LoVo (cell line): ENCODE data around the gene FOXO3.
"Not testable (repeated sequence)": the region's sequence is repeated elsewhere in the genome, so short reads cannot be mapped to it uniquely, and the experiment has no call there.

Experiments used
- DNase-seq: peaks from one replicate; pipeline ENCODE4 v3.0.0-alpha.2; 2016; ENCODE audit warnings: low spot score

Gene FOXO3

DNA sequence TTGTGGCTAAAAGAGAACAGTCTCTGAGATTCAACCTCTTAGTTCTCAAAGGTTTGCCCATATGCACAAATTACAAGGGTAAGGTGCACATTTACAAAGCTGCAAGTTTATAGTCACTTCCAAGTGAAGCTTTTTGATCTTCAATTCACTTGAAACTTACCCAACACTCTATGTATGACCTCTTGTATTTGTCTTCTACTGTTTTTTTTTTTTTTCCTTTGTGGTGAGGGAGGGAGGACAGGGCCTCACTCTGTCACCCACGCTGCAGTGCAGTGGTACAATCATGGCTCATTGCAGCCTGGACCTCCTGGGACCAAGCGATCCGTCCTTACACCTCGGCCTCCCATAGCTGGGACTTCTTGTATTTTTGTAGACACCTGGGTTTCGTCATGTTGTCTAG lies 4.5 kb upstream of the FOXO3 start:
- no peak for DNase-seq

GRCh38 chr6:108556866-108557493 lies 3.7 kb upstream of the FOXO3 start:
- no peak for DNase-seq

DNA sequence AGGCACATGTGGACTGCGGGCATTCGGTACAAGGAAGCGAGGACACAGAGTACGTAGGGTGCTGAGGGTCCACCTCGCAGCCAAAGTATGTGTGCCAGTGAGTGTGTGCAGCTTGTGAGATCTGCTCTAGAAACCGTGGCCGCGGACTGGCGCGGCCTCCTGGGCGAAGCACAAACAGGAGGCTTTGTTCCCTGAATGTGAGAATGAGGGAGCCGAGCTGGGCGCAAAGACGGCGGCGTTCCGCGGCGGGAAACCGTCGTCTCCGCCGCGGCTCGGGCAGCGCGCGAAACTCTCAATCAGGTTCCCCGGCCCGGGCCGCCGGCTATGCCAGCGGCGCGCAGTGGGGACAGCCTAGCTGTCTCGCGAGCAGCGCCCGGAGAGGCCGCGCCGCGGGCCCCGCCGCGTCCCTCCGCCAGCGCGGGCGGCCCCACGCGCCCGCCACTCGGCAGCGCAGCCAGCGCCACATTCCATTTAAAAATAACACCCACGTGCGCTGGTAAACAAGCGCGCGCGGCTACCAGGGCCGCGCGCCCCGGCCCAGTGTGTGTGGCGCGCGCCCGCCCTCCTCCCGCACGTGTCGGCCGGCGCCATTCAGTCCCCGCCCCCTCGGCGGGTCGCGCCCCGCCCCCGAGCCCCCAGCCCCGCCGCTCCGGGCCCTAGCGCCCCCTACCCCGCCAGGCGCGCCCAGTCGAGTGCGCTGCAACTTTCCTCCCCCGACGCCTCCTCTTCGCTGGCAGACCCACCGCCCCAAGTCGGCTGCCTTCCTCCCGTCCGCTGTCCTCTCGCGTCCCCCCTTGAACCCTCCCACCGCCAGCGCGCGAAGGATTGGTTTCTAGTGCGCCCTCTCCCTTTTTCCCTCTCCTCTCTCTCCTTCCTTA lies 3.0 kb upstream of the FOXO3 start:
- DNase-seq = peak; percentile 76

GRCh38 chr6:108558372-108559096 lies 2.2 kb upstream of the FOXO3 start:
- peak; percentile 99 for DNase-seq

- peak; percentile 86 for DNase-seq
Measured at GRCh38 chr6:108559097-108559883, 1.4 kb upstream of the FOXO3 start.

DNA sequence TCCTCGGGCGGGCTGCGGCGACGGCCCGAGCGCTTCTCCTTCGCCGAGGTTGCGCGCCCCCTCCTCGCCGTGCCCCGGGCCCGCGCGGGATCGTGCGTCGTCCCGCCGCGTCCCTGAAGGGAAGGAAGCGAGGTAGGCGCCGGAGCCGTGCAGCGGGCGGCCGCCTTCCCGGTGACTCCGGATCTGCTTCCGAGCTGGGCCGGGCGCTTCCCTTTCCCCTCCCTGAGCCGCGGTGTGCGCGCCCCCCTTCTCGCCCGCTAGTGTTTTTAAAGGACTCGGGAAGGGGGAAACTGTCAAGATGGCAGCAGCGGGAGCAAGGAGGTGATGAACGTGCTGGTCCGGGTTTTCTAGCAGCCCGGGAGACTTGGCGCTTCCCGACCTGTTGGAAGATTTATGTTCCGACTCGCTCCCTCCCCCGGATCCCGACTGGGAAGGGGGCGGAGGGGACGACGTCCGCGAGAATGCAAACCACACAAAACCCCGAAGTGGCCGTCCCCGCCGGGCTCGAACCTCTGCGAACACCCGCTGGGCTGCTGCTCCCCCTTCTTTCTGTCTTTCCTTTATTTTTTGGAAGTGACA lies 744 bp upstream of the FOXO3 start:
- peak; percentile 30 for DNase-seq

DNA sequence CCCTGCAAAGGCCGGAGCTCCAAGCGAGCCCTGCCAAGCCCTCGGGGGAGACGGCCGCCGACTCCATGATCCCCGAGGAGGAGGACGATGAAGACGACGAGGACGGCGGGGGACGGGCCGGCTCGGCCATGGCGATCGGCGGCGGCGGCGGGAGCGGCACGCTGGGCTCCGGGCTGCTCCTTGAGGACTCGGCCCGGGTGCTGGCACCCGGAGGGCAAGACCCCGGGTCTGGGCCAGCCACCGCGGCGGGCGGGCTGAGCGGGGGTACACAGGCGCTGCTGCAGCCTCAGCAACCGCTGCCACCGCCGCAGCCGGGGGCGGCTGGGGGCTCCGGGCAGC lies 561 bp downstream of the FOXO3 start:
- DNase-seq = not testable (repeated sequence)

GRCh38 chr6:108561742-108562502 lies 1.2 kb downstream of the FOXO3 start:
- DNase-seq = no peak

- DNase-seq = no peak
Measured at GRCh38 chr6:108562503-108562993, 1.8 kb downstream of the FOXO3 start.

- no peak for DNase-seq
Measured at GRCh38 chr6:108563292-108563691, 2.6 kb downstream of the FOXO3 start.

DNA sequence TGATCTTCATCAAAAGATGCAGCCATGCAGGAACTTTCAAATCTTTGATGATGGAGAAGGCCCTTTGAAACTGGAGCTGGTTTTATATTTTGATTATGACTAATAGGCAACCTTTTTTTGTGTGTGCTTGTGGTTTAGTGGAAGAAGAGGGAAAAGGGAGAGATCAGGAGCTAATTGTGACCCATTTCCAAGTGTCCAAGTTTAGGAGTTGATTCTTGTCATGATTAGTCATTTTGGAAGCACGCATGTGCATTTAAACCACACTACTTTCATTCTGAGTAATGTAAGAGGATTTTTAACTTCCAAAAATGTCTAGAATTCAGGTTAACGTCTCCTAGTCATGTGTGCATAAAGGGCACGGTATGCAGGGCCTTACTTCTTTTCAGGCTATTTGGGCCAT lies 3.5 kb downstream of the FOXO3 start:
- peak; percentile 12 for DNase-seq

- no peak for DNase-seq
Measured at GRCh38 chr6:108565091-108565766, 4.5 kb downstream of the FOXO3 start.

DNA sequence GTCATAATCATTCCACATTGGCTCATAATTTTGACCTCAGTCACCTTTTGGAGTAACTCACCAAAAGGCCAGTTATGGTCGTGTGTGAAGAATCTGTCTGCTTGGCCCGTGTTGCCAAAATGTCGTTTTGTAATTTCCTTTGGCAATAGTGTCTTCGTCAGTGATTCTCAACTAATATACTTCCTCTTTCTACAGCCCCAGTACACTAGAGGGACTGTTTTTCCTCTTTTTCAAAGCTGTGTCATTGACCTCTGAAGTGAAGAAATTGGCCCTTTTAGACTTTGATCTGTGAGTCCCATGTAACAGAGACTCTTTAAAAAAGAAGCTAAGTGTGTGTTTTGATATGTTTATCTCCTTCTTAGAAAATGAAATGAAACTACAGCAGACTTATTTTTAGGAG lies 5.2 kb downstream of the FOXO3 start:
- no peak for DNase-seq

- no peak for DNase-seq
Measured at GRCh38 chr6:108566406-108566805, 5.7 kb downstream of the FOXO3 start.

DNA sequence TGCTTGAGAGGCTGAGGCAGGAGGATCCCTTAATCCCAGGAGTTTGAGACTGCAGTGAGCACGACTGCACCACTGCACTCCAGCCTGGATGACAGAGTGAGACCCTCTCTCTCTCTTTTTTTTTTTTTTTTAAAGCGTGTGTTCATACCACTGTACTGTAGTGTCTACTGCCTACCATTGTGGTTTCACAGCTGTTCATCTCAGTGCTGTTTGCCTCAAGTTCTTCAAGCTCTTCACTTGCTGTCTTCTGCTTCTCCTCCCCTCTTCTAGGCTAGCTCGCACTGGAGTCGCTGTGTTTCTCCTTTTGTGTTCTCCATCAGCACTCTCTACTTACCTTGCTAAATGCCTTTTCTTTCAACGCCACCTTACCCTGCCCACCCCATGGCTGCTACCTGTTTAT lies 7.4 kb downstream of the FOXO3 start:
- DNase-seq = no peak

DNA sequence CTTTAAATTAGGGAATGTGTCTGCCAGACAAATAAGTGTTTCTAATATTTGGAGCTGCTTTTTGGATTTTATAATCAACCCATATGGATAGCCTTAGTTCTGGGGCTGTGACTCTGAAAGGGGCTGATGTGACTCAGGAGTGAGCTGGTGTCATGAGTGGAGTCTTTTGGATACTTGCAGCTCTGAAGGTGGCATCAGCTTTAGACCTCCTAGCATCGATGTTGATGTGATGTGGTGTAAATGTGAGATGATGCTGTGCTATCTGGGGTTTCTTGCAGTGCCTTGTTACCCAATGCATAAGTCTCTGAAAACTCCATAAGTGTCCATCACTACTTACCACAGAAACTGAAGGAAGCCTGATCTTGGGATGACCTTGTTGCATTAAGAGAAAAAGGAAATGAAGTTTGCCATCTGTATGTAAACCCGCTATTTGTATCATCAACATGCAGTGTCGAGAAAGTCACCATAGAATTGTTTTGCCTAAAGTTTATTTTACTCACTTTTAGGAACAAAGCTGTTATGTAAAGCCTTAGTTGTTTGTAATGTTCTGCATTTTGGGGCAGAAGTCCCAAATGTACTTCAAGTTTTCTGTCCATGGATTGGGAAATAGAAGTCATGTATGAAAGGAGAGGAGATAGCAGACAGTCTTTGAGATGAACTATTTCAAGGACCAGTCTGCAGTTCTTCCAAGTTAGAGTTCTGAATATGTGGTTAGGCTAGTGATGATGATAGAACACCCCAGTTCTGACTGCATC lies 8.0 kb downstream of the FOXO3 start:
- no peak for DNase-seq

GRCh38 chr6:108570517-108570916 lies 9.8 kb downstream of the FOXO3 start:
- no peak for DNase-seq

DNA sequence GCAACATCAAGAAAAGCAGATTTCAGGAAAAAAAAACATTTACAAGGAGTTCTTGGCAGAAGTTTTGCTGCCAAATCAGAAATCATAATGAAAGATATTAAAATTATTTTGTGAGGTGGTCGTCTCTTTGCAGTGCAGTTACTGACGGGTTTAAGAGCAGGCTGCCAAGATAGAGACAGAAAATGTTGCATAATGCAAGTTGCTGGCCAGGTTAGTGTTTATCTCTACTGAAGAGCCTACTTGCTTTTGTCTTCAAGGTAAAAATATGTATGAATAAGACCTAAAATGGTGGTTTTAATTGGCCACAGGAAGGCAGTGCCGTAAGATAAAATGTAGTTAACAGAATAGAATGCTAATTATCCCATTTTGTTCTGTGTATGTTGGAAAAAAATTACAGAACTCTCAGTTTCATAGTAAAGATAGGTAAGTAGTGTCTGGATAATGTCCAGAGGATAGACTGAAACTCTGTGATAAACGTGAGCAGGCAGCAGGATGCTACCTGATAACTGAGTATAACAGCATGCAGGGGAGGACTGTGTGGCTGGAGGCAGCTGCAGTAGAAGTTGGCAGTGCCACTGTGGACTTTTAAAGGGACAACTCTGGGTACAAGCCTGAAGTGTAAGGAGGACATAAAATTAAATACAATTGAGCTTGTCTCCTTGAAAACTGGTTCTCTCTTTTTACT lies 13.9 kb downstream of the FOXO3 start:
- no peak for DNase-seq

DNA sequence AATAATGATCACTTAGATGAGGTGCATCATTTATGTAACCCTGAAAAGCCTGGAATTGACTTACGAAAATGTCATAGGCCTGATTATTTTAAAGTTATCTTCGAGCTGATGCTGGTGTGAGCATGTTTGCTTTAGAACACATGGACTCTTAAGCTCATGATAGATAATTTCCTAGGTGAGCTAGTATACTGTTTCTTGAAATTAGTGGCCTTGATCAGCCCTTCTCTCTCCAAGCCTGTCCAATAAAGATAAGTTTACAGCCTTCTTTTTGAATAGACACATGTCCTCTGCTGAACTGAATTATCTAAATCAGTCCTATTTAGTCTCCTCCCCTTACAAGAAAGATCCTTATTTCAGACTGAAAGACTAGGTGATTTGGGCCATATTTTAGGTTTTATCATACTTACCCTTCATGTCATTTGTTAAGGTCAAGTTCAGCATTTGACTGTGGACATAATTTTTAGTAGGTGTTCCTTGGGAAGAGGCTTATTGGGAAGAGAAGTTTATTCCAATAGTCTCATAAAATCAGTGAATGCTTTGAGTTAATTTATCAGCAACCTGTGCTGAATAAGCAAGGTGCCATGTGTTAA lies 15.3 kb downstream of the FOXO3 start:
- DNase-seq = no peak
